ENCODE data around the gene PRDX4.

GRCh38 chrX:23631136-23631535, 36.2 kb upstream of the PRDX4 start:
- TF ChIP-seq CTCF (IDR thresholded peaks at IDR 0.05) (no peak), EP300 (IDR thresholded peaks at IDR 0.05) (no peak), POLR2A (IDR thresholded peaks at IDR 0.05) (no peak)

Measured in suprapubic skin (tissue), 3 donors.